Measurements from ENCODE around the gene TENM3. TPM values are rescaled to one million over a fixed set of nuclear protein-coding genes. Genes with fewer than 3 reads are reported as not detected.

The TENM3 gene
- total and polyA plus RNA-seq, 4 donors: 0.05 to 5.5 (median 1.1) TPM; not detected in 1

GRCh38 chr4:182294451-182294850 lies 51.2 kb downstream of the TENM3 start:
- Histone ChIP-seq H3K27me3 (ENCODE audit: control insufficient read depth in 1 of 2, insufficient read depth in 2 of 2, low read length in 1 of 2) (no peaks in the 10 kb centered on the region), H3K27ac (ENCODE audit: low read depth in 1 of 2, low read length in 2 of 2) (no peak overlapping the region), H3K9me3 (ENCODE audit: control insufficient read depth, low read length) (peaks cover 3% of the 10 kb centered on the region), H3K4me3 (ENCODE audit: low read length in 2 of 2) (no peak overlapping the region), H3K36me3 (ENCODE audit: control insufficient read depth in 1 of 2, insufficient read depth in 2 of 2, low read length in 1 of 2) (no peaks in the 10 kb centered on the region), H3K4me1 (ENCODE audit: control insufficient read depth in 1 of 2, insufficient read depth in 2 of 2, low read length in 2 of 2) (no peaks in the 10 kb centered on the region)
- no peak for DNase-seq
- intact Hi-C loops (cut with DNase I): no loop called here
- 21 to 30% methylated on average over 4 of the region's 4 CpGs for WGBS, 2 donors
- no peak for ATAC-seq (ENCODE audit: low FRiP score)

DNA sequence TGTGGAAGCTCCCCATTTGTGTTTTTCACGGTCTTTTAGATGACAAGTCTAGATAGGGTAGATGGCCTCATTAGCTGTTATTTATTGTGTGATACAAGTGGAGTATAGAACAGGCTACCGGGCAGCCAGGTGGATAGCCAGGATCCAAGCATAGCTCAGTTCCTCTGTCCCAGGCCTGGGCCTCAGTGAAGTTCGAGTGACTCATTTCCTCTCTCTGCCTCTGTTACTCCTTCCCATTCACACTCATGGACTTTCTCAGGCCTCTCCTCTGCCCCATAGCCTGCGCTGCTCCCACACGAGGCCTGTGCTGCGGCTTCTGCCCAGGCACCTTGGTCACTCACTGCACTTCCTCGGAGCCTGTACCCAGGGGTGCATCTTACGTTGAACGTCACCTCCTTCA lies 54.5 kb downstream of the TENM3 start:
- H3K9me3 ChIP-seq (ENCODE audit: control insufficient read depth, low read length): peaks cover 1% of the 10 kb centered on the region
- no peak overlapping the region for H3K4me3 ChIP-seq (ENCODE audit: low read length in 2 of 2)
- H3K27ac ChIP-seq (ENCODE audit: low read depth in 1 of 2, low read length in 2 of 2): no peak overlapping the region
- H3K27me3 ChIP-seq (ENCODE audit: control insufficient read depth in 1 of 2, insufficient read depth in 2 of 2, low read length in 1 of 2): no peaks in the 10 kb centered on the region
- no peaks in the 10 kb centered on the region for H3K4me1 ChIP-seq (ENCODE audit: control insufficient read depth in 1 of 2, insufficient read depth in 2 of 2, low read length in 2 of 2)
- ATAC-seq (ENCODE audit: low FRiP score) (no peak), DNase-seq (no peak)
- intact Hi-C loops (cut with DNase I): no loop called here
- WGBS, 2 donors: 85 to 88% methylated on average over 9 of the region's 9 CpGs
- no peaks in the 10 kb centered on the region for H3K36me3 ChIP-seq (ENCODE audit: control insufficient read depth in 1 of 2, insufficient read depth in 2 of 2, low read length in 1 of 2)

- intact Hi-C loops (cut with DNase I): no loop called here
- ATAC-seq (ENCODE audit: low FRiP score) (no peak), DNase-seq (no peak)
- Histone ChIP-seq H3K4me1 (ENCODE audit: control insufficient read depth in 1 of 2, insufficient read depth in 2 of 2, low read length in 2 of 2) (no peaks in the 10 kb centered on the region), H3K9me3 (ENCODE audit: control insufficient read depth, low read length) (no peaks in the 10 kb centered on the region), H3K4me3 (ENCODE audit: low read length in 2 of 2) (no peak overlapping the region), H3K36me3 (ENCODE audit: control insufficient read depth in 1 of 2, insufficient read depth in 2 of 2, low read length in 1 of 2) (no peaks in the 10 kb centered on the region), H3K27ac (ENCODE audit: low read depth in 1 of 2, low read length in 2 of 2) (no peak overlapping the region), H3K27me3 (ENCODE audit: control insufficient read depth in 1 of 2, insufficient read depth in 2 of 2, low read length in 1 of 2) (no peaks in the 10 kb centered on the region)
- WGBS, 2 donors: 79 to 80% methylated on average over 5 of the region's 5 CpGs
Observed at GRCh38 chr4:182301736-182302135, 58.5 kb downstream of the TENM3 start.

DNA sequence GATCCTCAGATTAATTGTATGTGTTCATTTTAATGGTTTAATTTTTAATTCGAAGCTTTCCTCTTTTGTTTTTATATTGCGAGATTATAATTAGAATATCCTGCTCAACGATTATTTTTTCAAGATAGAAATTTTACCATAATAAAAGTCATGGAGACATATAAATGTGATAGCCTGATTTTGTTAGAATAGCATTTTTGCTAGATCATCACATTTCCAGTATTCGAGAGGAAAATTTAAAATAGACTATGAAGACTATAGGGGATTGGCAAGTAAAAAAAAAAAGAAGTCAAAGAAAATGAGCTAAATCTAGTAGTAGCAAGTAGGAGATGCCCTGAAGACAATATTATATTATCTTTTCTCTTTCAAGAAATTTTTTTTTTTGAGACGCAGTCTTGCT lies 60.6 kb downstream of the TENM3 start:
- no peak overlapping the region for H3K4me3 ChIP-seq (ENCODE audit: low read length in 2 of 2)
- no peaks in the 10 kb centered on the region for H3K36me3 ChIP-seq (ENCODE audit: control insufficient read depth in 1 of 2, insufficient read depth in 2 of 2, low read length in 1 of 2)
- 85 to 92% methylated on average over 5 of the region's 5 CpGs for WGBS, 2 donors
- H3K27me3 ChIP-seq (ENCODE audit: control insufficient read depth in 1 of 2, insufficient read depth in 2 of 2, low read length in 1 of 2): no peaks in the 10 kb centered on the region
- no peak overlapping the region for H3K27ac ChIP-seq (ENCODE audit: low read depth in 1 of 2, low read length in 2 of 2)
- no peaks in the 10 kb centered on the region for H3K4me1 ChIP-seq (ENCODE audit: control insufficient read depth in 1 of 2, insufficient read depth in 2 of 2, low read length in 2 of 2)
- intact Hi-C loops (cut with DNase I): no loop called here
- DNase-seq: no peak
- no peak for ATAC-seq (ENCODE audit: low FRiP score)
- H3K9me3 ChIP-seq (ENCODE audit: control insufficient read depth, low read length): no peaks in the 10 kb centered on the region

- Histone ChIP-seq H3K27ac (ENCODE audit: low read depth in 1 of 2, low read length in 2 of 2) (no peak overlapping the region), H3K4me3 (ENCODE audit: low read length in 2 of 2) (no peak overlapping the region)
- WGBS, 2 donors: 75 to 76% methylated on average over 4 of the region's 4 CpGs
Observed at GRCh38 chr4:182306792-182307507, 63.7 kb downstream of the TENM3 start.

GRCh38 chr4:182307746-182308145 lies 64.5 kb downstream of the TENM3 start:
- DNase-seq (no peak), ATAC-seq (ENCODE audit: low FRiP score) (no peak)
- Histone ChIP-seq H3K9me3 (ENCODE audit: control insufficient read depth, low read length) (peaks cover 1% of the 10 kb centered on the region), H3K36me3 (ENCODE audit: control insufficient read depth in 1 of 2, insufficient read depth in 2 of 2, low read length in 1 of 2) (no peaks in the 10 kb centered on the region), H3K4me3 (ENCODE audit: low read length in 2 of 2) (no peak overlapping the region), H3K4me1 (ENCODE audit: control insufficient read depth in 1 of 2, insufficient read depth in 2 of 2, low read length in 2 of 2) (no peaks in the 10 kb centered on the region), H3K27ac (ENCODE audit: low read depth in 1 of 2, low read length in 2 of 2) (no peak overlapping the region), H3K27me3 (ENCODE audit: control insufficient read depth in 1 of 2, insufficient read depth in 2 of 2, low read length in 1 of 2) (no peaks in the 10 kb centered on the region)
- WGBS, 2 donors: 73 to 76% methylated on average over 2 of the region's 2 CpGs
- intact Hi-C loops (cut with DNase I): no loop called here

More at GRCh38 chr4:182306792-182307507, 63.7 kb downstream of the TENM3 start:
- Histone ChIP-seq H3K36me3 (ENCODE audit: control insufficient read depth in 1 of 2, insufficient read depth in 2 of 2, low read length in 1 of 2) (no peaks in the 10 kb centered on the region), H3K9me3 (ENCODE audit: control insufficient read depth, low read length) (peaks cover 1% of the 10 kb centered on the region), H3K27me3 (ENCODE audit: control insufficient read depth in 1 of 2, insufficient read depth in 2 of 2, low read length in 1 of 2) (no peaks in the 10 kb centered on the region), H3K4me1 (ENCODE audit: control insufficient read depth in 1 of 2, insufficient read depth in 2 of 2, low read length in 2 of 2) (no peaks in the 10 kb centered on the region)
- ATAC-seq (ENCODE audit: low FRiP score) (no peak), DNase-seq (no peak)
- intact Hi-C loops (cut with DNase I): no loop called here

DNA sequence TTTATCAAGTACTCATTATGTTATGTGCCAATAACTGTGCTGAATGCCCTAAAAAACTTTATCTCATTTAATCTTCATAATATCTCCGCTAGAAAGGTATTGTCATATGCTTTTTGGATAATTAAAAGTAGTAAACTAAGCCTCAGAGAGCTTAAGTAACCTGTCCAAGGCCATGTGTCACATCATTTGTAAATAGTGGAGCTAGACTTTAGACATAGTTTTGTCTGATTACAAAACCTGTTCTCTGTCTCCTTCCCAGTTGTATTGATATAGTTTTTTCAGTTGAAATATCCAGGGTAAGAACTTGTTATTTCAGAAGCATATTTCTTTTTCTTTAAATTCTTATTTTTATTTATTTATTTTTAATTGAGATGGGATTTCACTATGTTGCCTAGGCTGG lies 66.7 kb downstream of the TENM3 start:
- 94 to 95% methylated on average over 1 of the region's 1 CpG for WGBS, 2 donors
- H3K27ac ChIP-seq (ENCODE audit: low read depth in 1 of 2, low read length in 2 of 2): no peak overlapping the region
- no peaks in the 10 kb centered on the region for H3K27me3 ChIP-seq (ENCODE audit: control insufficient read depth in 1 of 2, insufficient read depth in 2 of 2, low read length in 1 of 2)
- H3K36me3 ChIP-seq (ENCODE audit: control insufficient read depth in 1 of 2, insufficient read depth in 2 of 2, low read length in 1 of 2): no peaks in the 10 kb centered on the region
- no peak overlapping the region for H3K4me3 ChIP-seq (ENCODE audit: low read length in 2 of 2)
- intact Hi-C loops (cut with DNase I): no loop called here
- no peaks in the 10 kb centered on the region for H3K4me1 ChIP-seq (ENCODE audit: control insufficient read depth in 1 of 2, insufficient read depth in 2 of 2, low read length in 2 of 2)
- ATAC-seq (ENCODE audit: low FRiP score) (no peak), DNase-seq (no peak)
- peaks cover 1% of the 10 kb centered on the region for H3K9me3 ChIP-seq (ENCODE audit: control insufficient read depth, low read length)

GRCh38 chr4:182310316-182310715 lies 67.1 kb downstream of the TENM3 start:
- H3K36me3 ChIP-seq (ENCODE audit: control insufficient read depth in 1 of 2, insufficient read depth in 2 of 2, low read length in 1 of 2): no peaks in the 10 kb centered on the region
- H3K9me3 ChIP-seq (ENCODE audit: control insufficient read depth, low read length): peaks cover 1% of the 10 kb centered on the region
- no peak overlapping the region for H3K4me3 ChIP-seq (ENCODE audit: low read length in 2 of 2)
- intact Hi-C loops (cut with DNase I): no loop called here
- H3K27me3 ChIP-seq (ENCODE audit: control insufficient read depth in 1 of 2, insufficient read depth in 2 of 2, low read length in 1 of 2): no peaks in the 10 kb centered on the region
- no peaks in the 10 kb centered on the region for H3K4me1 ChIP-seq (ENCODE audit: control insufficient read depth in 1 of 2, insufficient read depth in 2 of 2, low read length in 2 of 2)
- WGBS, 2 donors: 81 to 82% methylated on average over 5 of the region's 5 CpGs
- DNase-seq (no peak), ATAC-seq (ENCODE audit: low FRiP score) (no peak)
- H3K27ac ChIP-seq (ENCODE audit: low read depth in 1 of 2, low read length in 2 of 2): no peak overlapping the region

DNA sequence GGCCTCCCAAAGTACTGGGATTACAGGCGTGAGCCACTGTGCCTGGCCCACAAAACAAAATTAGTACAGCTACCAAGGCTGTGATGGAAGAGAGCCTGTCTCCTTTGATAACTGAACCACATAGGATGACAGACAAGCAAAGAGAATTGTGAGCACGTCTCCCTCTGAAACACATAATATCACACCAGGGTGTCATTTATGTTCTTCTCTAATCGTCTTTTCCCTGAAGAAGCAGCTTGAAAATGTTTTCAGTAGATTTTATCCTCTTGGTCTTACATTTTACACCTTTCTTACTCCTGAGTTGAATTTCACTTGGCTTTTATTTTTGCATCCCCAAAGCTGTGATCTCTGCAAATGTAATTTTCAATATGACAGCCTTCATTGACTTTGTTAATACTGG lies 67.8 kb downstream of the TENM3 start:
- WGBS, 2 donors: 82 to 84% methylated on average over 3 of the region's 3 CpGs
- ATAC-seq (ENCODE audit: low FRiP score) (no peak), DNase-seq (no peak)
- Histone ChIP-seq H3K9me3 (ENCODE audit: control insufficient read depth, low read length) (peaks cover 1% of the 10 kb centered on the region), H3K36me3 (ENCODE audit: control insufficient read depth in 1 of 2, insufficient read depth in 2 of 2, low read length in 1 of 2) (no peaks in the 10 kb centered on the region), H3K4me3 (ENCODE audit: low read length in 2 of 2) (no peak overlapping the region), H3K4me1 (ENCODE audit: control insufficient read depth in 1 of 2, insufficient read depth in 2 of 2, low read length in 2 of 2) (no peaks in the 10 kb centered on the region), H3K27ac (ENCODE audit: low read depth in 1 of 2, low read length in 2 of 2) (no peak overlapping the region), H3K27me3 (ENCODE audit: control insufficient read depth in 1 of 2, insufficient read depth in 2 of 2, low read length in 1 of 2) (no peaks in the 10 kb centered on the region)
- intact Hi-C loops (cut with DNase I): no loop called here

Measured in aorta (tissue), 5 donors.